OCI-LY1 (cell line): ENCODE measurements around the gene ADM2.

Experiments used
- CTCF ChIP-seq: fragments of 200-600 bp; sonication (generic), shearing (Covaris generic); IDR thresholded peaks from 2 replicates; pipeline ENCODE4 v1.5.1; 2017; ENCODE audit warnings: mild to moderate bottlenecking, antibody characterized with exemption, low read length, moderate library complexity, mixed read lengths
- EZH2 ChIP-seq: fragments of 200-600 bp; sonication (generic), shearing (Covaris generic); IDR thresholded peaks from 2 replicates; pipeline ENCODE4 v1.8.0; 2017; ENCODE audit warnings: borderline replicate concordance, mixed run types, mild to moderate bottlenecking, antibody characterized with exemption, low read length, moderate library complexity, mixed read lengths

- TF ChIP-seq CTCF (no peak), EZH2 (no peak)
Observed at GRCh38 chr22:50516891-50517290, 35.5 kb downstream of the ADM2 start.
